Neural progenitor cell (in vitro differentiated cells): ENCODE measurements around the gene ST6GAL1. TPM values are rescaled to one million over a fixed set of nuclear protein-coding genes. Genes with fewer than 3 reads are reported as not detected.
A peak's percentile ranks its signal among the peaks of the same experiment; 100 is the strongest.

Source experiments
- DNase-seq: peaks from one replicate; pipeline ENCODE4 v3.0.0-alpha.2; 2016; ENCODE audit warnings: low spot score
- H2AFZ ChIP-seq: fragments of 200-600 bp; sonication (generic); replicated peaks from 2 replicates; pipeline ENCODE4 v1.6.1; 2016; ENCODE audit warnings: antibody characterized with exemption
- H3F3A ChIP-seq: fragments of 200-600 bp; sonication (generic); 2 replicates; pipeline ENCODE4 v1.6.1; 2016; ENCODE audit warnings: antibody characterized with exemption, low read depth
- H3K27ac ChIP-seq: fragments of 200-600 bp; sonication (generic); 2 replicates; pipeline ENCODE4 v1.5.1; 2016; ENCODE audit warnings: mild to moderate bottlenecking
- H3K27me3 ChIP-seq: fragments of 200-600 bp; sonication (generic); 2 replicates; pipeline ENCODE4 v1.6.1; 2016; ENCODE audit warnings: mild to moderate bottlenecking, moderate library complexity
- H3K36me3 ChIP-seq: fragments of 200-600 bp; sonication (generic); 2 replicates; pipeline ENCODE4 v1.5.1; 2016
- H3K4me1 ChIP-seq: fragments of 200-600 bp; sonication (generic); 2 replicates; pipeline ENCODE4 v1.6.1; 2016; ENCODE audit warnings: mixed run types
- H3K4me2 ChIP-seq: fragments of 200-600 bp; sonication (generic); 2 replicates; pipeline ENCODE4 v1.6.1; 2016
- H3K4me3 ChIP-seq: fragments of 200-600 bp; sonication (generic); 2 replicates; pipeline ENCODE4 v1.5.1; 2016
- H3K79me2 ChIP-seq: fragments of 200-600 bp; sonication (generic); 2 replicates; pipeline ENCODE4 v1.6.1; 2016; ENCODE audit warnings: low read depth
- H3K9ac ChIP-seq: fragments of 200-600 bp; sonication (generic); 2 replicates; pipeline ENCODE4 v1.6.1; 2016
- H3K9me3 ChIP-seq: fragments of 200-600 bp; sonication (generic); 2 replicates; pipeline ENCODE4 v1.5.1; 2016; ENCODE audit warnings: low read depth
- H4K20me1 ChIP-seq: fragments of 200-600 bp; sonication (generic); 2 replicates; pipeline ENCODE4 v1.6.1; 2016; ENCODE audit warnings: low read depth
- H3K27ac Mint-ChIP-seq: 3 replicates; pipeline ENCODE4 v1.8.0; 2021; ENCODE audit warnings: mixed read lengths
- H3K27me3 Mint-ChIP-seq: 2 replicates; pipeline ENCODE4 v1.8.0; 2022; ENCODE audit warnings: low read depth, mild to moderate bottlenecking, inconsistent platforms, moderate library complexity, mixed read lengths; ENCODE audit not compliant: insufficient read depth
- H3K36me3 Mint-ChIP-seq: 3 replicates; pipeline ENCODE4 v1.8.0; 2021; ENCODE audit warnings: mixed read lengths
- H3K4me1 Mint-ChIP-seq: 3 replicates; pipeline ENCODE4 v1.8.0; 2021; ENCODE audit warnings: mixed read lengths
- H3K4me3 Mint-ChIP-seq: 3 replicates; pipeline ENCODE4 v1.8.0; 2021; ENCODE audit warnings: mild to moderate bottlenecking, moderate library complexity, mixed read lengths
- H3K9me3 Mint-ChIP-seq: 3 replicates; pipeline ENCODE4 v1.8.0; 2020; ENCODE audit warnings: mixed read lengths
- EZH2 ChIP-seq: fragments of 200-600 bp; sonication (generic); IDR thresholded peaks from 2 replicates; pipeline ENCODE4 v1.6.1; 2017; ENCODE audit warnings: antibody characterized with exemption, mild to moderate bottlenecking, moderate library complexity
- EZH2phosphoT487 ChIP-seq: fragments of 200-600 bp; sonication (generic); IDR thresholded peaks from 2 replicates; pipeline ENCODE4 v1.6.1; 2017; ENCODE audit warnings: antibody characterized with exemption
- total RNA-seq: library from RNA; depleted of rRNA; stranded (reverse); fragments of >200 nt; gene quantifications from 2 replicates; pipeline ENCODE4 v1.2.3, GENCODE V29; 2015; ENCODE audit warnings: low replicate concordance
- TF ChIP-seq, protein P1 (sequence below): fragments of 200-600 bp; sonication (generic); IDR thresholded peaks from 2 replicates; pipeline ENCODE4 v1.5.1; 2017; ENCODE audit warnings: antibody characterized with exemption, mild to moderate bottlenecking

ST6GAL1 gene
- total RNA-seq, 1 donor from 2014 or later = 27.3 TPM

DNA sequence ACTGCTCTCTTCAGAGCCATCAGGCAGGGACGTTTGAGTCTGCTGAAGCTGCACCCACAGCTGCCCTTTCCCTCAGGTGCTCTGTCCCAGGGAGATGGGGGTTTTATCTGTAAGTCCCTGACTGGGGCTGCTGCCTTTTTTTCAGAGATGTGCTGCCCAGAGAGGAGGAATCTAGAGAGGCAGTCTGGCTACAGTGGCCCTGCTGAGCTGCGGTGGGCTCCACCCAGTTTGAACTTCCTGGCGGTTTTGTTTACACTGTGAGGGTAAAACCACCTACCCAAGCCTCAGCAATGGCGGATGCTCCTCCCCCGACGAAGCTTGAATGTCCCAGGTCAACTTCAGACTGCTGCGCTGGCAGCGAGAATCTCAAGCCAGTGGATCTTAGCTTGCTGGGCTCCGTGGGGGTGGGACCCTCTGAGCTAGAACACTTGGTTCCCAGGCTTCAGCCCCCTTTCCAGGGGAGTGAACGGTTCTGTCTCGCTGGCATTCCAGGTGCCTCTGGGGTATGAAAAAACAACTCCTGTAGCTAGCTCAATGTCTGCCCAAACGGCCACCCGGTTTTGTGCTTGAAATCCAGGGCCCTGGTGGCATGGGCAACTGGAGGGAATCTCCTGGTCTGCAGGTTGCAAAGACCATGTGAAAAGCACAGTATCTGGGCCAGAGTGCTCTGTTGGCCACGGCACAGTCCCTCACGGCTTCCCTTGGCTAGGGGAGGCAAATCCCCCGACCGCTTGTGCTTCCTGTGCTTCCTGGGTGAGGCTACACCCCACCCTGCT is 21.1 kb upstream of the ST6GAL1 start:
- Histone ChIP-seq H3K27me3 (no peaks in the 10 kb centered on the region), H4K20me1 (no peaks in the 10 kb centered on the region), H3K4me3 (no peak overlapping the region), H3F3A (no peaks in the 10 kb centered on the region), H3K36me3 (no peaks in the 10 kb centered on the region), H3K9ac (no peak overlapping the region), H3K4me2 (no peak overlapping the region), H3K79me2 (no peaks in the 10 kb centered on the region), H3K4me1 (no peaks in the 10 kb centered on the region), H3K9me3 (no peaks in the 10 kb centered on the region), H3K27ac (no peak overlapping the region), H2AFZ (peak overlapping the region; percentile 82)
- no peak for DNase-seq
- Mint-ChIP-seq H3K36me3 (no peaks in the 10 kb centered on the region), H3K27me3 (peaks cover 3% of the 10 kb centered on the region), H3K9me3 (peaks cover 8% of the 10 kb centered on the region), H3K4me1 (no peaks in the 10 kb centered on the region), H3K27ac (no peak overlapping the region), H3K4me3 (no peak overlapping the region)
- TF ChIP-seq, protein P1, sequence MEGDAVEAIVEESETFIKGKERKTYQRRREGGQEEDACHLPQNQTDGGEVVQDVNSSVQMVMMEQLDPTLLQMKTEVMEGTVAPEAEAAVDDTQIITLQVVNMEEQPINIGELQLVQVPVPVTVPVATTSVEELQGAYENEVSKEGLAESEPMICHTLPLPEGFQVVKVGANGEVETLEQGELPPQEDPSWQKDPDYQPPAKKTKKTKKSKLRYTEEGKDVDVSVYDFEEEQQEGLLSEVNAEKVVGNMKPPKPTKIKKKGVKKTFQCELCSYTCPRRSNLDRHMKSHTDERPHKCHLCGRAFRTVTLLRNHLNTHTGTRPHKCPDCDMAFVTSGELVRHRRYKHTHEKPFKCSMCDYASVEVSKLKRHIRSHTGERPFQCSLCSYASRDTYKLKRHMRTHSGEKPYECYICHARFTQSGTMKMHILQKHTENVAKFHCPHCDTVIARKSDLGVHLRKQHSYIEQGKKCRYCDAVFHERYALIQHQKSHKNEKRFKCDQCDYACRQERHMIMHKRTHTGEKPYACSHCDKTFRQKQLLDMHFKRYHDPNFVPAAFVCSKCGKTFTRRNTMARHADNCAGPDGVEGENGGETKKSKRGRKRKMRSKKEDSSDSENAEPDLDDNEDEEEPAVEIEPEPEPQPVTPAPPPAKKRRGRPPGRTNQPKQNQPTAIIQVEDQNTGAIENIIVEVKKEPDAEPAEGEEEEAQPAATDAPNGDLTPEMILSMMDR = no peak
- TF ChIP-seq EZH2phosphoT487 (no peak), EZH2 (no peak)

DNA sequence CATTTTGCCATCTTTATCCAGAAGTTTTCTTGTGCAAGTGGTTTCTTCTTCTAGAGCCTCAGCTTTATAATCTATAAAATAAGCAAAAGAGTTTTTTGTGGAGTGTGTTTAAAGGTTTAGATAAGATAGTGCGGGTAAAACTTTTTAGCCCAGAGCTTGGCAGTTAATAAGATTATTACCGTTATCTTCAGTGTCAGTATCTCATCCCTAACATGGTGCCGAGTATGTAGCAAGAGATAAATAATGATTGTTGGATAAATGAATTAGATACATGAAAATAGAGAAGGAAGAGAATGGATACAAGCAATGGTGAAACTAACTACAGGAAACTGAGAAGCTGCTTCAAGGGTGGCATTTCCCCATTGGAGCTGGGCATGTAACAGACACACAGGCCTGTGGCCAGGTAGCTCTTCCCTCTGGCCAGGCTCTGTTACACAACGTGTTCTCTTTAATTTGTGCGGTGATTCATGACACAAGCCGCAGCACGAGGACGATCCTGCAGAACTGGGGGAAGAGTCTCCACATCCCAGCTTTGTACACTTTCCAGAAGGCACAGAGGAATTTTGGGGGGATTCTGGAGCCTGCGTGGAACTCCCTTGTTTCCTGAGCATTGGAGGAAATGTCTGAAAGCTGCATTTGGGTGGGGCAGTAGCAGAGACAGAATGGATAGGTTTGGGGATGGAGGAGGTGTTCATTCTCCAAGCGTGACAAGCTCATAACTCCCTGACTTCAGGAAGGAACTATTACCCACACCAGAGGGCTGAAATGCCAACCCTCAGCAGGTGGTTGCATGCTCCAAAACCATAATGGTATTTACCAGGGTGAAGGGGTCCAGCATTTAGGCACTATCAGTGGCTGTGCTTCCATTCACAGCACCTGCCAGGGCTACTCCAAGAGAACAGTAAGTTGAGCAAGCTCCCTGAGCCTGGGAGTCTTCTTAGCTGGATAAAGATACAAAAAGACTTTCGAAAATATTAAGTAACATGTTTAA is 14.2 kb upstream of the ST6GAL1 start:
- Mint-ChIP-seq H3K9me3 (no peaks in the 10 kb centered on the region), H3K4me1 (peaks cover 11% of the 10 kb centered on the region), H3K27ac (no peak overlapping the region), H3K27me3 (peaks cover 3% of the 10 kb centered on the region), H3K4me3 (no peak overlapping the region), H3K36me3 (no peaks in the 10 kb centered on the region)
- Histone ChIP-seq H3K4me1 (no peaks in the 10 kb centered on the region), H3K9me3 (no peaks in the 10 kb centered on the region), H3K4me2 (no peak overlapping the region), H3K9ac (no peak overlapping the region), H3K79me2 (no peaks in the 10 kb centered on the region), H3K36me3 (no peaks in the 10 kb centered on the region), H4K20me1 (no peaks in the 10 kb centered on the region), H2AFZ (no peak overlapping the region), H3K27me3 (no peaks in the 10 kb centered on the region), H3K27ac (no peak overlapping the region), H3K4me3 (no peak overlapping the region), H3F3A (no peaks in the 10 kb centered on the region)
- TF ChIP-seq, protein P1 = no peak
- TF ChIP-seq EZH2 (no peak), EZH2phosphoT487 (no peak)
- no peak for DNase-seq

DNA sequence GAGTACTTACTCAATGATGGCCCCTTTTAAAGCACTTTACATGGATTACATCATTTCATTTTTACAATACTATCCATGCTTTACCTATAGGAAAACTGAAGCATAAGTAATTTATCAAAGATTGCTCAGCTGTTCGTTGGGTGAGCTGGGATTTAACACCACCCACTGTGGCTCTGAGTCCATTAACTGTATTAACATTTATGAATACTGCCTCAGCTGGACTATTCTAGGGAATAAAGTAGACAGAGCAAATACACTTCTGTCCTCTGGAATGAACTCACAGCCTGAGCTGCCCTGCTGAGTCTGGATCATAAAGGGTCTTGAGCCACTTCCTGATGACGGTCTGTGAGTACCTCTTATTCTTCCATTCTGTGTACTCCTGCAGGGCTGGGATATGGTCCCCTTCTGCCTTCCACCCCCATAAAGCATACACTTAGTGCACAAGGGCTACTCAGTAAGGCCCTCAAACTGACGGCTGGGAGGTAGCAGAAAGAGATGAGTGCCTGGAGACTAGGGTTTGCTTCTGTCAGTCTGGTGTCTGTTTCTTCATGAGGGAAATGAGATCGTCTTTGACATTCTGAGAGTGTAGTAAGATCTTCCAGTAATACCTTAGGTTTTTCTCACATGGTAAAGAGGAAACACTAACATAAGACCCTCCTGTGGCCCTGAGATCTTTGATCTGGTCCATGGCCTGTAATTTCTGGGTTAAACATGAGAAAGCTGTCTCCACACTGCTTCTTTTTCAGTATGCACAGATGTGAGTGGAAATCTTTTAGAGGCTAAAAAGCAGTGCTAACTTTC is 12.6 kb upstream of the ST6GAL1 start:
- H3K27ac ChIP-seq = no peak overlapping the region
- H3K9me3 ChIP-seq = no peaks in the 10 kb centered on the region
- H3K36me3 Mint-ChIP-seq = no peaks in the 10 kb centered on the region
- TF ChIP-seq, protein P1 = no peak
- TF ChIP-seq EZH2phosphoT487 (no peak), EZH2 (no peak)
- no peaks in the 10 kb centered on the region for H4K20me1 ChIP-seq
- no peak overlapping the region for H3K4me3 ChIP-seq
- no peaks in the 10 kb centered on the region for H3K79me2 ChIP-seq
- no peak overlapping the region for H3K4me3 Mint-ChIP-seq
- H3K9me3 Mint-ChIP-seq = no peaks in the 10 kb centered on the region
- no peak overlapping the region for H3K4me2 ChIP-seq
- no peaks in the 10 kb centered on the region for H3K27me3 ChIP-seq
- H3K36me3 ChIP-seq = no peaks in the 10 kb centered on the region
- peaks cover 17% of the 10 kb centered on the region for H3K4me1 Mint-ChIP-seq
- no peaks in the 10 kb centered on the region for H3K4me1 ChIP-seq
- no peak overlapping the region for H3K9ac ChIP-seq
- no peak overlapping the region for H2AFZ ChIP-seq
- H3K27me3 Mint-ChIP-seq = peaks cover 3% of the 10 kb centered on the region
- H3K27ac Mint-ChIP-seq = no peak overlapping the region
- no peak for DNase-seq
- no peaks in the 10 kb centered on the region for H3F3A ChIP-seq
